ENCODE data around the gene DCXR.

GRCh38 chr17:82061047-82061925 lies 23.8 kb upstream of the DCXR start:
- TF ChIP-seq CTCF (IDR thresholded peaks at IDR 0.05; ENCODE audit: low read depth, low read length) (no peak), EZH2phosphoT487 (IDR thresholded peaks at IDR 0.05; ENCODE audit: low read depth) (no peak)

Data from OCI-LY3 (cell line).